Measurements from ENCODE around the gene TRIO. TPM values are rescaled to one million over a fixed set of nuclear protein-coding genes. Genes with fewer than 3 reads are reported as not detected.

Gene TRIO
- total and polyA plus RNA-seq, 4 donors: 22.0 to 374 (median 191) TPM

DNA sequence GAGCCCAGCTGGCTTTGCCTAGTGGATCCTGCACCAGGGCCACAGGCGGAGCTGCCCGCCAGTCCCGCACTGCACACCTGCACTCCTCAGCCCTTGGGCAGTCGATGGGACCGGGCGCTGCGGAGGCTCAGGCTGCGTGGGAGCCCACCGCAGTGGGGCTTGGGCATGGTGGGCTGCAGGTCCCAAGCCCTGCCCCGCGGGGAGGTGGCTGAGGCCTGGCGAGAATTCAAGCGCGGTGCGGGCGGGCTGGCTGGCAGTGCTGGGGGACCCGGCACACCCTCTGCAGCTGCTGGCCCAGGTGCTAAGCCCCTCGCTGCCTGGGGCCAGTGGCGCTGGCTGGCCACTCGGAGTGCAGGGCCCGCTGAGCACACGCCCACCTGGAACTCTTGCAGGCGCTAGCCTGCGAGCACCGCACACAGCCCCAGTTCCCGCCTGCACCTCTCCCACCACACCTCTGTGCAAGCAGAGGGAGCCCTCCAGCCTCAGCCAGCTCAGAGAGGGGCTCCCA lies 312.7 kb downstream of the TRIO start:
- intact Hi-C loops (cut with DNase I): no loop called here
- Histone ChIP-seq H3K27me3 (ENCODE audit: control insufficient read depth in 1 of 2, insufficient read depth in 2 of 2, low read length in 1 of 2) (no peaks in the 10 kb centered on the region), H3K4me1 (ENCODE audit: control insufficient read depth in 1 of 2, insufficient read depth in 2 of 2, low read length in 2 of 2) (no peaks in the 10 kb centered on the region), H3K36me3 (ENCODE audit: control insufficient read depth in 1 of 2, insufficient read depth in 2 of 2, low read length in 1 of 2) (peaks cover 0 to under 1% of the 10 kb centered on the region in 2 donors), H3K4me3 (ENCODE audit: low read length in 2 of 2) (no peak overlapping the region), H3K9me3 (ENCODE audit: control insufficient read depth, low read length) (no peaks in the 10 kb centered on the region), H3K27ac (ENCODE audit: low read depth in 1 of 2, low read length in 2 of 2) (no peak overlapping the region)
- DNase-seq: no peak
- ATAC-seq (ENCODE audit: low FRiP score): peak; percentile 23
- 95 to 99% methylated on average over 26 of the region's 26 CpGs for WGBS, 2 donors

- H3K27ac ChIP-seq (ENCODE audit: low read depth in 1 of 2, low read length in 2 of 2): no peak overlapping the region
- H3K4me1 ChIP-seq (ENCODE audit: control insufficient read depth in 1 of 2, insufficient read depth in 2 of 2, low read length in 2 of 2): no peaks in the 10 kb centered on the region
- intact Hi-C loops (cut with DNase I): no loop called here
- H3K9me3 ChIP-seq (ENCODE audit: control insufficient read depth, low read length): no peaks in the 10 kb centered on the region
- ATAC-seq (ENCODE audit: low FRiP score) (peak; percentile 51), DNase-seq (no peak)
- no peaks in the 10 kb centered on the region for H3K27me3 ChIP-seq (ENCODE audit: control insufficient read depth in 1 of 2, insufficient read depth in 2 of 2, low read length in 1 of 2)
- H3K36me3 ChIP-seq (ENCODE audit: control insufficient read depth in 1 of 2, insufficient read depth in 2 of 2, low read length in 1 of 2): peaks cover 0 to 3% of the 10 kb centered on the region in 2 donors
- H3K4me3 ChIP-seq (ENCODE audit: low read length in 2 of 2): no peak overlapping the region
- WGBS, 2 donors: 62 to 78% methylated on average over 7 of the region's 7 CpGs
Observed at GRCh38 chr5:14457476-14457875, 314.3 kb downstream of the TRIO start.

DNA sequence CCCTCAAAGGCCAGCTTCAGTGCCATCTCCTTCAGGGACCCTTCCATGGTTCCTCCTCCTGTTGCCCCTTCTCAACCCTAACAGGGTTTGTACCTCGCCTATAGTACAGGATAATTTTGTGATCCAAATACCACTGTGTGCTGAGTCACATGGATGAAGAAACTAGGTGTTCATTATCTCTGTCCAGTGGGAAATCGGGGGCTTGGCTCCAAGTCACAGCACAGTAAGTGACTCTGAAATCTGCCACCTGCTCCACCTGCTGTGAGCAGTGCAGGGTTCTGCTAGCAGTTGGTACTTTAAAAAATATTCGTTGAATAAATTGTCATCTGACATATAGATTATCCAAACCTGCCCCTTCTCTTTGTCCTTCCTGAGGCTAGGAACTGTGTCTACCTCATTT lies 315.3 kb downstream of the TRIO start:
- Histone ChIP-seq H3K36me3 (ENCODE audit: control insufficient read depth in 1 of 2, insufficient read depth in 2 of 2, low read length in 1 of 2) (peaks cover 0 to 6% of the 10 kb centered on the region in 2 donors), H3K4me1 (ENCODE audit: control insufficient read depth in 1 of 2, insufficient read depth in 2 of 2, low read length in 2 of 2) (no peaks in the 10 kb centered on the region), H3K9me3 (ENCODE audit: control insufficient read depth, low read length) (no peaks in the 10 kb centered on the region), H3K27ac (ENCODE audit: low read depth in 1 of 2, low read length in 2 of 2) (no peak overlapping the region), H3K4me3 (ENCODE audit: low read length in 2 of 2) (no peak overlapping the region), H3K27me3 (ENCODE audit: control insufficient read depth in 1 of 2, insufficient read depth in 2 of 2, low read length in 1 of 2) (no peaks in the 10 kb centered on the region)
- ATAC-seq (ENCODE audit: low FRiP score) (no peak), DNase-seq (no peak)
- intact Hi-C loops (cut with DNase I): no loop called here
- 73 to 78% methylated on average over 3 of the region's 3 CpGs for WGBS, 2 donors

DNA sequence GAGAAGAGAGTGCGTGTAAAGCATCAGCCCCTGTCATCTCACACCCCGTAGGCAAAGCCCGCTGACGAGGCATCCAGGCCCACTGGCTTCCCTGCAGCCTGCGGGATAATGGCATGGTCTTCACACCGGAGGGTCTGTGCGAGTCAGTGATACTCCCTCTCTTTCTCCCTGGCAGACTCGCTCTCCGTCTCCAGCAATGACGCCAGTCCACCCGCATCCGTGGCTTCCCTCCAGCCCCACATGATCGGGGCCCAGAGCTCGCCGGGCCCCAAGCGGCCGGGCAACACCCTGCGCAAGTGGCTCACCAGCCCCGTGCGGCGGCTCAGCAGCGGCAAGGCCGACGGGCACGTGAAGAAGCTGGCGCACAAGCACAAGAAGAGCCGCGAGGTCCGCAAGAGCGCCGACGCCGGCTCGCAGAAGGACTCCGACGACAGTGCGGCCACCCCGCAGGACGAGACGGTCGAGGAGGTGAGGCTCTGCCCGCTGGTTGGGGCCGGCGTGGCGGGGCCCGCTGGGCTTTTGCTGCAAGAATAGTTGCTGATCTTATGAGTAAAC lies 317.8 kb downstream of the TRIO start:
- 93 to 96% methylated on average over 45 to 46 of the region's 46 CpGs for WGBS, 2 donors
- intact Hi-C loops (cut with DNase I): no loop called here
- Histone ChIP-seq H3K9me3 (ENCODE audit: control insufficient read depth, low read length) (no peaks in the 10 kb centered on the region), H3K27ac (ENCODE audit: low read depth in 1 of 2, low read length in 2 of 2) (no peak overlapping the region), H3K4me3 (ENCODE audit: low read length in 2 of 2) (no peak overlapping the region), H3K36me3 (ENCODE audit: control insufficient read depth in 1 of 2, insufficient read depth in 2 of 2, low read length in 1 of 2) (peaks cover 3 to 13% of the 10 kb centered on the region in 2 donors), H3K27me3 (ENCODE audit: control insufficient read depth in 1 of 2, insufficient read depth in 2 of 2, low read length in 1 of 2) (no peaks in the 10 kb centered on the region), H3K4me1 (ENCODE audit: control insufficient read depth in 1 of 2, insufficient read depth in 2 of 2, low read length in 2 of 2) (no peaks in the 10 kb centered on the region)
- ATAC-seq (ENCODE audit: low FRiP score) (no peak), DNase-seq (no peak)

DNA sequence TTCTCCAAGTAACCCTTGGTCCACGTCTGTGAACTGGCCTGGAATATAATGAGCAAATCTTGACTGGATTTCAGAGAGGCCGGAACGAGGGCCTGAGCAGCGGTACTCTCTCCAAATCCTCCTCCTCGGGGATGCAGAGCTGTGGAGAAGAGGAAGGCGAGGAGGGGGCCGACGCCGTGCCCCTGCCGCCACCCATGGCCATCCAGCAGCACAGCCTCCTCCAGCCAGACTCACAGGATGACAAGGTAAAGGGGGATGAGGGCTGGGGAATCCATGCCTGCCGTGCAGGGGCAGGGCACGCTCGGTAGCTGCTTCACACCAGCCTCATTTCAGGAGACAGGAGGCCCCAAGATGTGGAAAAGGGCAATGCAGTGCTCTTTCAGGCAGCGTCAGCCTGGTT lies 319.5 kb downstream of the TRIO start:
- Histone ChIP-seq H3K4me1 (ENCODE audit: control insufficient read depth in 1 of 2, insufficient read depth in 2 of 2, low read length in 2 of 2) (no peaks in the 10 kb centered on the region), H3K9me3 (ENCODE audit: control insufficient read depth, low read length) (no peaks in the 10 kb centered on the region), H3K36me3 (ENCODE audit: control insufficient read depth in 1 of 2, insufficient read depth in 2 of 2, low read length in 1 of 2) (peaks cover 3 to 16% of the 10 kb centered on the region in 2 donors), H3K27ac (ENCODE audit: low read depth in 1 of 2, low read length in 2 of 2) (no peak overlapping the region), H3K27me3 (ENCODE audit: control insufficient read depth in 1 of 2, insufficient read depth in 2 of 2, low read length in 1 of 2) (no peaks in the 10 kb centered on the region), H3K4me3 (ENCODE audit: low read length in 2 of 2) (no peak overlapping the region)
- no peak for DNase-seq
- intact Hi-C loops (cut with DNase I): no loop called here
- ATAC-seq (ENCODE audit: low FRiP score): no peak
- 84 to 89% methylated on average over 14 of the region's 14 CpGs for WGBS, 2 donors

DNA sequence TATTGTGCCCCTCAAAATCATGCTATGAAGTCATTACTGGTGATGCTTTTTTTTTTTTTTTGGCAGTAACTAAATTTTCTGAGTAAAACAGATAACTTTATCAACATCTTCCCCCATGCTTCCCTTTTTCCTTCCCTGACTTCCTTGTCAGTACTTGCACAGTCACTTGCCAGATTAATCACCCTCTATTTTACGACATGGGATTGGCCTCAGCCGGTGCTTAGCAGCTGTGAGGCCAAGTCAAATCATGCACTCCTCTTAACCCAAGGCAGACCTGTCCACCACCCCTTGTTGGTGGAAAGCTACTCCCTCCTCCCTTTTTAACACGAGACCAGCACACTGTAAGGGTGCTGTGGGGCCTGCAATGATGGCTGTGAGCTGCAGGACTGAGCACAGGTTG lies 320.5 kb downstream of the TRIO start:
- WGBS, 2 donors: 30 to 32% methylated on average over 3 of the region's 3 CpGs
- peaks cover 3 to 16% of the 10 kb centered on the region in 2 donors for H3K36me3 ChIP-seq (ENCODE audit: control insufficient read depth in 1 of 2, insufficient read depth in 2 of 2, low read length in 1 of 2)
- no peaks in the 10 kb centered on the region for H3K4me1 ChIP-seq (ENCODE audit: control insufficient read depth in 1 of 2, insufficient read depth in 2 of 2, low read length in 2 of 2)
- H3K9me3 ChIP-seq (ENCODE audit: control insufficient read depth, low read length): no peaks in the 10 kb centered on the region
- H3K27me3 ChIP-seq (ENCODE audit: control insufficient read depth in 1 of 2, insufficient read depth in 2 of 2, low read length in 1 of 2): no peaks in the 10 kb centered on the region
- intact Hi-C loops (cut with DNase I): no loop called here
- ATAC-seq (ENCODE audit: low FRiP score): peak; percentile 59
- DNase-seq: no peak
- H3K4me3 ChIP-seq (ENCODE audit: low read length in 2 of 2): no peak overlapping the region
- no peak overlapping the region for H3K27ac ChIP-seq (ENCODE audit: low read depth in 1 of 2, low read length in 2 of 2)

DNA sequence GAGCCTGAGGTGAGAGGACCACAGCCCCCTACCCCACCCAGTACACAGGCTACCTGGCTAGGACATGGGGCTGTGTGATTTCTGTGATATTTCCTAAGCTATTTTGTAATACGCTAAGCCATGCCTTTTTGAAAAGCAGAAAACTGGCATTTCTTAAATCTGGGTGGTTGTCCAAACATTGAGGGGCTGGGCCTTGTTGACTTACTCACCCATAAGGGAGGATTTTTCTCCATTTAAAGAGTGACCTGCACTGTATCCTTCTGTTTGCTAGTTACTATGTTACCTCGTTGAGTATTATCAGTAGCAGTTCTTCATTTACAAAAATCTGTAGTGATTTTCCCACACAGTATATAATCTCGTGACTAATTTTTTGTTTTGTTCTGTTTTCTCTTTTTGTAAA lies 321.0 kb downstream of the TRIO start:
- H3K27ac ChIP-seq (ENCODE audit: low read depth in 1 of 2, low read length in 2 of 2): no peak overlapping the region
- peaks cover 3 to 16% of the 10 kb centered on the region in 2 donors for H3K36me3 ChIP-seq (ENCODE audit: control insufficient read depth in 1 of 2, insufficient read depth in 2 of 2, low read length in 1 of 2)
- H3K9me3 ChIP-seq (ENCODE audit: control insufficient read depth, low read length): no peaks in the 10 kb centered on the region
- 76 to 86% methylated on average over 3 of the region's 3 CpGs for WGBS, 2 donors
- DNase-seq (no peak), ATAC-seq (ENCODE audit: low FRiP score) (no peak)
- H3K4me3 ChIP-seq (ENCODE audit: low read length in 2 of 2): no peak overlapping the region
- H3K27me3 ChIP-seq (ENCODE audit: control insufficient read depth in 1 of 2, insufficient read depth in 2 of 2, low read length in 1 of 2): no peaks in the 10 kb centered on the region
- H3K4me1 ChIP-seq (ENCODE audit: control insufficient read depth in 1 of 2, insufficient read depth in 2 of 2, low read length in 2 of 2): no peaks in the 10 kb centered on the region
- intact Hi-C loops (cut with DNase I): no loop called here

DNA sequence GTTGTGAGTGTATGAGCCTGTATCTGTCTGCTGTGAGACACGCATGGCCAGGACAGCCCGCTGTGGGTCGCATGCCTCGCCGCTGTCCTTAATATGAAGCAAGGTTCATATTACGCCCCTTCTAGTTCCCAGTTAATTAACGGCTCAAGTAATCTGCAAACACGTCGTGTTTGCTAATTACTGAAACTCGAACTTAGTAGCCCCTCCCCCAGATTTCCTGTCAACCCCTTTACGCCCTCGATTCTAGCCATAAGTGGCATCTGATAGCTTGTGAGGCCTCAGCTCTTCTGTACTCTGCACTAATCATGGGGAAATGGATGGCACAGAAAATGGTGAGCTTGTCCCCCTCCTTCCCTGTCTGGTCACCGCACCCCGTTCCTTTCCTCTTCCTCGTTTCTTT lies 321.5 kb downstream of the TRIO start:
- WGBS, 2 donors: 82 to 83% methylated on average over 15 of the region's 15 CpGs
- Histone ChIP-seq H3K9me3 (ENCODE audit: control insufficient read depth, low read length) (no peaks in the 10 kb centered on the region), H3K4me3 (ENCODE audit: low read length in 2 of 2) (no peak overlapping the region), H3K4me1 (ENCODE audit: control insufficient read depth in 1 of 2, insufficient read depth in 2 of 2, low read length in 2 of 2) (no peaks in the 10 kb centered on the region), H3K36me3 (ENCODE audit: control insufficient read depth in 1 of 2, insufficient read depth in 2 of 2, low read length in 1 of 2) (peaks cover 3 to 18% of the 10 kb centered on the region in 2 donors), H3K27me3 (ENCODE audit: control insufficient read depth in 1 of 2, insufficient read depth in 2 of 2, low read length in 1 of 2) (no peaks in the 10 kb centered on the region), H3K27ac (ENCODE audit: low read depth in 1 of 2, low read length in 2 of 2) (no peak overlapping the region)
- ATAC-seq (ENCODE audit: low FRiP score) (no peak), DNase-seq (no peak)
- intact Hi-C loops (cut with DNase I): no loop called here

GRCh38 chr5:14465116-14465515 lies 322.0 kb downstream of the TRIO start:
- Histone ChIP-seq H3K36me3 (ENCODE audit: control insufficient read depth in 1 of 2, insufficient read depth in 2 of 2, low read length in 1 of 2) (peaks cover 3 to 18% of the 10 kb centered on the region in 2 donors), H3K4me3 (ENCODE audit: low read length in 2 of 2) (no peak overlapping the region), H3K27ac (ENCODE audit: low read depth in 1 of 2, low read length in 2 of 2) (no peak overlapping the region), H3K4me1 (ENCODE audit: control insufficient read depth in 1 of 2, insufficient read depth in 2 of 2, low read length in 2 of 2) (no peaks in the 10 kb centered on the region), H3K9me3 (ENCODE audit: control insufficient read depth, low read length) (no peaks in the 10 kb centered on the region), H3K27me3 (ENCODE audit: control insufficient read depth in 1 of 2, insufficient read depth in 2 of 2, low read length in 1 of 2) (no peaks in the 10 kb centered on the region)
- intact Hi-C loops (cut with DNase I): no loop called here
- DNase-seq: no peak
- ATAC-seq (ENCODE audit: low FRiP score): no peak
- 71 to 81% methylated on average over 4 of the region's 4 CpGs for WGBS, 2 donors

Data from aorta (tissue), 5 donors.